ENCODE results near the gene KXD1. TPM values are rescaled to one million over a fixed set of nuclear protein-coding genes. Genes with fewer than 3 reads are reported as not detected.

KXD1 gene
- total RNA-seq, 4 donors from 2014 or later: 30.3 to 113 (median 82.5) TPM

DNA sequence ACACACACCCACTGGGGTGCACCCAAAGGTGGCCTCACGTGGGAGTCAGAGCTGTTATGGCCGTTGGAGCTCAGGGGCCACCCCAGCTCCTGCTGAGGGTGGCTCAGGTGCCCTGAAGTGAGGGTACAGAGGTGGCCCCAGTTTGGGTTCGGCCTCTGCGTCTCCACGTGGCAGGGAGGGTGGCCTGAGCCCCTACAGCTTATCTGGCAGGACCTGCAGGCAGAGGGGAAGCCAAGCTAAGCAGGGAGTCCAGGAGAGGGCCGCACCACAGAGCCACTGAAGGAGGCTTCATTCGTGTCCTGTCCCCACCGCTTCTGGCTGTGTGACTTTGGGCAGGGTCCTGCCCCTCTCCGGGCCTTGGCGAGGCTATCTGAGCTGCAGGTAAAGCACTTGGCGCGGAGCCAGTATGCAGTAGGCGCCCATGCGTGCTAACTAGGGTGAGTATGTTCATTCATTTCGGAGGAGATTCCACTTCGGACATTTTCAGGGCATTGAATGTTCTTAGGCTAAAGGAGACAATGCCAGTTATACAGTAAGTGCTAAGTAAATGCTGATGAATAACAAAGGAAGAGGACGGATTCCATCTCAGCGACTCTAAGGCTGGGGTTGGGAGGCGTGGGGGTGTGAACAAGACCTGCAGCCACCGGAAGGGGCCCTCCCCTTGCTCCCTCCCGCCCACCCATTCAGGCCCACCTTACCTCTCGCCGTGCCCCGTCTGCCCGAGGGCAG lies 35.9 kb downstream of the KXD1 start:
- no peak for TF ChIP-seq POLR2A (IDR thresholded peaks at IDR 0.05)
- TF ChIP-seq, protein P1, sequence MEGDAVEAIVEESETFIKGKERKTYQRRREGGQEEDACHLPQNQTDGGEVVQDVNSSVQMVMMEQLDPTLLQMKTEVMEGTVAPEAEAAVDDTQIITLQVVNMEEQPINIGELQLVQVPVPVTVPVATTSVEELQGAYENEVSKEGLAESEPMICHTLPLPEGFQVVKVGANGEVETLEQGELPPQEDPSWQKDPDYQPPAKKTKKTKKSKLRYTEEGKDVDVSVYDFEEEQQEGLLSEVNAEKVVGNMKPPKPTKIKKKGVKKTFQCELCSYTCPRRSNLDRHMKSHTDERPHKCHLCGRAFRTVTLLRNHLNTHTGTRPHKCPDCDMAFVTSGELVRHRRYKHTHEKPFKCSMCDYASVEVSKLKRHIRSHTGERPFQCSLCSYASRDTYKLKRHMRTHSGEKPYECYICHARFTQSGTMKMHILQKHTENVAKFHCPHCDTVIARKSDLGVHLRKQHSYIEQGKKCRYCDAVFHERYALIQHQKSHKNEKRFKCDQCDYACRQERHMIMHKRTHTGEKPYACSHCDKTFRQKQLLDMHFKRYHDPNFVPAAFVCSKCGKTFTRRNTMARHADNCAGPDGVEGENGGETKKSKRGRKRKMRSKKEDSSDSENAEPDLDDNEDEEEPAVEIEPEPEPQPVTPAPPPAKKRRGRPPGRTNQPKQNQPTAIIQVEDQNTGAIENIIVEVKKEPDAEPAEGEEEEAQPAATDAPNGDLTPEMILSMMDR (IDR thresholded peaks at IDR 0.05): no peak
- Histone ChIP-seq H3K27ac (peak overlapping the region in 1 of 2 donors; percentile 22), H3K9me3 (no peaks in the 10 kb centered on the region), H3K36me3 (no peaks in the 10 kb centered on the region), H3K4me1 (peaks cover 4 to 17% of the 10 kb centered on the region in 2 donors), H3K4me3 (peak overlapping the region in 1 of 2 donors; percentile 25), H3K27me3 (peaks cover 0 to 9% of the 10 kb centered on the region in 2 donors)
- DNase-seq: peak in 1 of 2 donors; percentile 47
- intact Hi-C loops (cut with DNase I; ENCODE audit: low total_unique reads): loop anchor here (5.0 kb wide), 1 partner anchor 254 kb away; no protein-coding TSS in a partner anchor

DNA sequence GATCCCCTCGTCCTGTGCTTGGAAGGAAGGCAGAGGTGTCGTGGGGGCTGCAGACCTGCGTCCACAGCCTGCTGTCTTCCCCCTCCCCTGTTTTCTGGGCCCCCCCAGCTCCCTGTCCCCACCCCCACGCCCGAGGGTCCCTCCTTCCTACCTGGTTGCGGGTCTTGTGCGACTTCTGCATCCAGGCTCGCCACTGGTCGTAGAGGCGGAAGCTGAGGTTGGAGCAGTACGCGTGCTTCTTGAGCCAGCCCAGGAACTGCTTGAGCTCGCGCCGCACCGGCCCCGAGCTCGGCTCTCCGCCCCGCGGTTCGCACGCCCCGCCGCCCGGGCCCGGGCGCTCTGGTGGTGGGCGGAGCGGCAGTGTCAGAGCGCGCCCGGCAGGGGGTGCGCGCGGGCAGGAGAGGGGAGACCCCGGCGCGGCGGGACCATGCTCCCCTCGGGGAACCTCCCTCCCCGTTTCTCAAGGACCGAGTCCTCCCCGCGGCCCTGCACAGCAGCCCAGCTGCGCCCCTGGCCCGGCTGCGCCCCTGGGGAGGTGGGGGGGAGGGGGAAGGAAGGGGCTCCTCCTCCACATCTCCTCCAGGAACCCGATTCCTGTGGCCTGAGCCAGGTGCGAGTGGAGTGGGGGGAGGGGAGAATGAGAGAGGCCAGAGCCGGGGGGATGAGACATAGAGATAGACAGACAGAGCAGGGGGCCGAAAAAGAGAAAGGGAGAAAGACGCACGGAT lies 36.6 kb downstream of the KXD1 start:
- intact Hi-C loops (cut with DNase I; ENCODE audit: low total_unique reads): loop anchor here (5.0 kb wide), 1 partner anchor 253 kb away; no protein-coding TSS in a partner anchor
- peak in 1 of 2 donors; percentile 29 for TF ChIP-seq POLR2A (IDR thresholded peaks at IDR 0.05)
- TF ChIP-seq, protein P1 (IDR thresholded peaks at IDR 0.05): peak; percentile 70 to 96 (median 95)
- Histone ChIP-seq H3K4me1 (peaks cover 4 to 17% of the 10 kb centered on the region in 2 donors), H3K9me3 (no peaks in the 10 kb centered on the region), H3K27ac (peak overlapping the region in 1 of 2 donors; percentile 47), H3K36me3 (no peaks in the 10 kb centered on the region), H3K4me3 (peak overlapping the region in 1 of 2 donors; percentile 25), H3K27me3 (peaks cover 0 to 9% of the 10 kb centered on the region in 2 donors)
- DNase-seq: peak; percentile 71 to 87

DNA sequence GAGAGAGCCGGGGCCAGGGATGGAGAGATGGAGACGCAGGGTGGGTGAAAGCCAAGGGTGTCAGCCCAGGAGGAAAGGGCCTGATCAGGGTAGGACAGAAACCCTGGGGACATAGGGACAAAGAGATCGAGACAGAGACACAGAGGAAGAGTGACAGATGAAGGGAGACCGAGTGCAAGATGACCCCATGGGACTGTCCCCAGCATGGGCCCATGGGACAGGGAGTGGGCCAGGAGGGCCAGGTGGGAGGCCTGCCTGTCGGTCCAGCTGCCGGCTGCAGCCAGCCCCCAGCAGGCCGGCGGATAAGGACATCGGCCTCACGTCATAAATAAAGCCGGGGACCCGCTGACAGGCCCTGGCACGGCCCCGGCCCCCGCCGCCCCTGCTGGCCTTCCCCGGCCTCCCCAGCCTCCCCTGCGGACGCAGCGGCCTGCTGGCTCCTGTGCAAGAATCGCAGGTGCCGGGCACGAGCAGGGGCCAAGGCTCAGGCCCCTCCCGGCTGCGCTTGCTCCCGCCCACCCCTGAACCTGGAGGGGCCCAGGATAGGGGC lies 37.2 kb downstream of the KXD1 start:
- Histone ChIP-seq H3K4me3 (peak overlapping the region in 1 of 2 donors; percentile 25), H3K27ac (no peak overlapping the region), H3K9me3 (no peaks in the 10 kb centered on the region), H3K27me3 (peaks cover 0 to 9% of the 10 kb centered on the region in 2 donors), H3K36me3 (no peaks in the 10 kb centered on the region), H3K4me1 (peaks cover 4 to 12% of the 10 kb centered on the region in 2 donors)
- intact Hi-C loops (cut with DNase I; ENCODE audit: low total_unique reads): loop anchor here (5.0 kb wide), 1 partner anchor 252 kb away; no protein-coding TSS in a partner anchor
- no peak for DNase-seq
- TF ChIP-seq, protein P1 (IDR thresholded peaks at IDR 0.05): no peak
- no peak for TF ChIP-seq POLR2A (IDR thresholded peaks at IDR 0.05)

DNA sequence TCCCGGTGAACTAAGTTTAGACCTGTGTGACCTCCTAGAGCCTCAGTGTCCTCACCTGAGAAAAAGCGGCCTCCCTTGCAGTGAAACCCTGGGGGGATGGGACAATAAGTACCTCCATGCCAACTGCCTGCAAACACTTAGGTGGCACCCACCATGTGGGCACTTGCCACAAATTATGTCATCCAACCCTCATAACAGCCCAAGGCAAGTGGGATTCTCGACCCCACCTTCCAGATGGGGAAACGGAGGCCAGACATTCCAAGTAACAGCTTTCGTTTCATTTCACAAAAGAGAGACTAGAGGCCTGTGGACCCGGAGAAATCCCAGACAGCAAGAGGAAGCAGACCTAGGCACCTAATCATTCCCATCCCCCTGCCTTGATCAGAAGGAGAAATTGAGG lies 37.8 kb downstream of the KXD1 start:
- Histone ChIP-seq H3K27me3 (peaks cover 0 to 9% of the 10 kb centered on the region in 2 donors), H3K4me3 (no peak overlapping the region), H3K36me3 (no peaks in the 10 kb centered on the region), H3K27ac (no peak overlapping the region), H3K4me1 (peaks cover 4 to 12% of the 10 kb centered on the region in 2 donors), H3K9me3 (no peaks in the 10 kb centered on the region)
- no peak for TF ChIP-seq POLR2A (IDR thresholded peaks at IDR 0.05)
- TF ChIP-seq, protein P1 (IDR thresholded peaks at IDR 0.05): no peak
- DNase-seq: no peak
- intact Hi-C loops (cut with DNase I; ENCODE audit: low total_unique reads): no loop called here

All from uterus (tissue), 4 donors.